Osteocyte (in vitro differentiated cells): ENCODE data around the gene BRDT. TPM values are rescaled to one million over a fixed set of nuclear protein-coding genes. Genes with fewer than 3 reads are reported as not detected.

Experiments
- DNase-seq: peaks from one replicate; pipeline ENCODE4 v3.0.0; 2021; ENCODE audit warnings: mixed read lengths; ENCODE audit not compliant: unreplicated experiment; ENCODE audit errors: extremely low spot score
- H3K27ac Mint-ChIP-seq: one replicate; pipeline ENCODE4 v1.8.0; 2021; ENCODE audit warnings: mild to moderate bottlenecking, mixed read lengths; ENCODE audit not compliant: unreplicated experiment
- H3K27me3 Mint-ChIP-seq: one replicate; pipeline ENCODE4 v1.8.0; 2021; ENCODE audit warnings: mixed read lengths; ENCODE audit not compliant: unreplicated experiment
- H3K36me3 Mint-ChIP-seq: one replicate; pipeline ENCODE4 v1.8.0; 2021; ENCODE audit warnings: mixed read lengths; ENCODE audit not compliant: unreplicated experiment
- H3K4me1 Mint-ChIP-seq: one replicate; pipeline ENCODE4 v1.8.0; 2021; ENCODE audit warnings: mixed read lengths; ENCODE audit not compliant: unreplicated experiment
- H3K4me3 Mint-ChIP-seq: one replicate; pipeline ENCODE4 v1.8.0; 2021; ENCODE audit warnings: mild to moderate bottlenecking, moderate library complexity, mixed read lengths; ENCODE audit not compliant: unreplicated experiment
- H3K9me3 Mint-ChIP-seq: one replicate; pipeline ENCODE4 v1.8.0; 2021; ENCODE audit warnings: mixed read lengths; ENCODE audit not compliant: unreplicated experiment
- total RNA-seq: library from RNA; stranded (reverse); gene quantifications from 2 replicates; pipeline ENCODE4 v1.2.1, GENCODE V29; 2021
- TF ChIP-seq, protein P1 (sequence below): fragments of 200-600 bp; sonication (generic); IDR thresholded peaks from 2 replicates; pipeline ENCODE4 v1.5.0; 2021; ENCODE audit warnings: antibody characterized with exemption, mild to moderate bottlenecking, moderate library complexity

BRDT gene
- total RNA-seq, 1 donor from 2014 or later, result not detected

DNA sequence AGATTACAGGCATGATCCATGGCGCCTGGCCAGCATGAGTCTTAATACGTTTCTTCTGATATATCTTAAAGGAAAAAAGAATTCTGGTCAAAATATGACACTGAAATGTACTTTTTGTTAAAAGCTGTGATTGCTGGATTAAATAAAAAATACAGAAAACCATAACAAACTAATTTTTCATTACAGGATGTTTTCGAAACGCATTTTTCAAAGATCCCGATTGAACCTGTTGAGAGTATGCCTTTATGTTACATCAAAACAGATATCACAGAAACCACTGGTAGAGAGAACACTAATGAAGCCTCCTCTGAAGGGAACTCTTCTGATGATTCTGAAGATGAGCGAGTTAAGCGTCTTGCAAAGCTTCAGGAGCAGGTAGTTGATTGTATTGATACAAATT lies 30.2 kb downstream of the BRDT start:
- no peak overlapping the region for H3K4me3 Mint-ChIP-seq
- peaks cover 31% of the 10 kb centered on the region for H3K27me3 Mint-ChIP-seq
- no peak for DNase-seq
- H3K27ac Mint-ChIP-seq, result no peak overlapping the region
- no peaks in the 10 kb centered on the region for H3K4me1 Mint-ChIP-seq
- H3K9me3 Mint-ChIP-seq, result no peaks in the 10 kb centered on the region
- TF ChIP-seq, protein P1, sequence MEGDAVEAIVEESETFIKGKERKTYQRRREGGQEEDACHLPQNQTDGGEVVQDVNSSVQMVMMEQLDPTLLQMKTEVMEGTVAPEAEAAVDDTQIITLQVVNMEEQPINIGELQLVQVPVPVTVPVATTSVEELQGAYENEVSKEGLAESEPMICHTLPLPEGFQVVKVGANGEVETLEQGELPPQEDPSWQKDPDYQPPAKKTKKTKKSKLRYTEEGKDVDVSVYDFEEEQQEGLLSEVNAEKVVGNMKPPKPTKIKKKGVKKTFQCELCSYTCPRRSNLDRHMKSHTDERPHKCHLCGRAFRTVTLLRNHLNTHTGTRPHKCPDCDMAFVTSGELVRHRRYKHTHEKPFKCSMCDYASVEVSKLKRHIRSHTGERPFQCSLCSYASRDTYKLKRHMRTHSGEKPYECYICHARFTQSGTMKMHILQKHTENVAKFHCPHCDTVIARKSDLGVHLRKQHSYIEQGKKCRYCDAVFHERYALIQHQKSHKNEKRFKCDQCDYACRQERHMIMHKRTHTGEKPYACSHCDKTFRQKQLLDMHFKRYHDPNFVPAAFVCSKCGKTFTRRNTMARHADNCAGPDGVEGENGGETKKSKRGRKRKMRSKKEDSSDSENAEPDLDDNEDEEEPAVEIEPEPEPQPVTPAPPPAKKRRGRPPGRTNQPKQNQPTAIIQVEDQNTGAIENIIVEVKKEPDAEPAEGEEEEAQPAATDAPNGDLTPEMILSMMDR, result no peak
- no peaks in the 10 kb centered on the region for H3K36me3 Mint-ChIP-seq

DNA sequence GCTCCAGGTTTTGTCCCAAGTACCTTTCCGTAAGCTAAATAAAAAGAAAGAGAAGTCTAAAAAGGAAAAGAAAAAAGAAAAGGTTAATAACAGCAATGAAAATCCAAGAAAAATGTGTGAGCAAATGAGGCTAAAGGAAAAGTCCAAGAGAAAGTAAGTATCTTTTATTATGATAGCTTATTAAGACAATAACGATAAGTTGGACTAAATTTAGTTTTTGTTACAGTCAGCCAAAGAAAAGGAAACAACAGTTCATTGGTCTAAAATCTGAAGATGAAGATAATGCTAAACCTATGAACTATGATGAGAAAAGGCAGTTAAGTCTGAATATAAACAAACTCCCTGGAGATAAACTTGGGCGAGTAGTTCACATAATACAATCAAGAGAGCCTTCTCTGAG lies 31.5 kb downstream of the BRDT start:
- Mint-ChIP-seq H3K27ac (no peak overlapping the region), H3K4me3 (no peak overlapping the region), H3K4me1 (no peaks in the 10 kb centered on the region), H3K36me3 (no peaks in the 10 kb centered on the region), H3K27me3 (peaks cover 27% of the 10 kb centered on the region), H3K9me3 (no peaks in the 10 kb centered on the region)
- TF ChIP-seq, protein P1, result no peak
- DNase-seq, result no peak

DNA sequence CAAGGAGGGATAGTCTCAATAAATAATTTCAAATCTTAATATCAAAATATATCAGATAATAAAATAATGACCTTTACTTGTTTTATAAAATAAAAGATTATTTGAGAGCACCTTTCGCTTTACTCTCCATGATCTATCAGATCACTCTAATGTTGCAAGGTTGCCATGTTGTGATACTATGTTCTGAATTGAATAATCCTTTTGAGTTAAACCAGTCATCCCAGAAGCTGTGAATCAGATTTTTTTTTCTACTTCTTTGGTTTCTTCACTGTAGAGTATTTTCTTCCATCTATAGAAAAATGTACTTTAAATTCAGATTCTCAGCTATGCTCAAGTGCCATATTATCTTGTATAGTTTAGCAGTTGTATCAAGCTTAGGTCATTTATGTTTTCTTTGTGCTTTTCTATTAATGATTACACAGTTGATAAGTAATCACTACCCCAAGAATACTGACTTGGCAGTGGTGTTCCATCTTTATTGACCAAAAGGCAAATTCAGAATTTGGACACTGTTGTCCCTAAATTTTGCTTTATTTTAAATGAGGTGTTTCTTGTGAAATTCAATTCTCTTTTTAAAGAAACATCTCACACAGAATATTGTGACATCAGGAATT lies 32.9 kb downstream of the BRDT start:
- Mint-ChIP-seq H3K9me3 (no peaks in the 10 kb centered on the region), H3K4me3 (no peak overlapping the region), H3K4me1 (no peaks in the 10 kb centered on the region), H3K27me3 (peaks cover 24% of the 10 kb centered on the region), H3K27ac (no peak overlapping the region), H3K36me3 (no peaks in the 10 kb centered on the region)
- DNase-seq, result no peak
- TF ChIP-seq, protein P1, result no peak

DNA sequence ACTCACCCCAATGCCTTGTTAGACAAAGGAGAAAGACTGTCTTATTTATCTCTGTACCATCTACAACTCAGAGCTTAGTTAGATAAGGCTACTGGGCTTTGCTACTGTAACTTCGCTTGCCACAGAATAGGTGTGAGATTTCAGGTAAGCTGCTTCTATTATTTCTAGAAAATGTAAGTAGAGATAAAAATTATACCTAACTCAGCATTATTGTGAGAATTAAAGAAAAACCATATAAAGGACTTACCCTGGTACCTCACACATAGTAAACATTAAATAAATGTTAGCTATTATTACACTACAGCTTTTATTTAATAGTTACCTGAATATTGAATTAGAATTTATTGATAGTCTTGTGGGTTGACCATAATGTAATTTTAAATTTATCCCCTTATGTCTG lies 44.1 kb downstream of the BRDT start:
- no peaks in the 10 kb centered on the region for H3K9me3 Mint-ChIP-seq
- no peaks in the 10 kb centered on the region for H3K4me1 Mint-ChIP-seq
- H3K36me3 Mint-ChIP-seq, result no peaks in the 10 kb centered on the region
- no peak for DNase-seq
- TF ChIP-seq, protein P1, result no peak
- H3K4me3 Mint-ChIP-seq, result no peak overlapping the region
- H3K27me3 Mint-ChIP-seq, result peaks cover 13% of the 10 kb centered on the region
- H3K27ac Mint-ChIP-seq, result no peak overlapping the region

DNA sequence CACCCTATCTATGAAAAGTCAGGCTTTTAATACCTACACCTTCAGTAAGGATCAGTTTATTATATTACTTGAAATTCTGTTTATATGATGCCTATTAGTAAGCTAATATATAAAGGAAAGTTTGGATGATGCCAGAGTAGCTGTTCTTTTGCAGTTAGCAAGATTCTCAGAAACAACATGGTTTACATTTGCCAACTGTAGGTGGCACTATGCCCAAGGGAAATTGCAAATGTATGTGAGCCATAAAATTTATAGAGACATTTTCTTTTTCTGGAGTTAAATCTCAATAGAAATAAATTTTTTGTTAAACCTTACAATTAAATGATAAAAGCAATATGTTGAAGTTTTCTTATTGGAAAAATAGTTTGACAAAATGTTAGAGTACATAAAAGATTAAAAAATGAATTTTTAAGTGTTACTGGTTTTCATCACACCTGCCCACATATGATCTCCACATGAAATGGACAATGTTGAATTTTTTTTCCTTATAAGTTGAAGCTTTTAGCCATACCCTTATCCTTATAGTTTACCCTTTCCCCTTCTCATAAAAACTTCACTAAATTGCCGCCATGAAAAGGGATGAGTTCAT lies 48.5 kb downstream of the BRDT start:
- Mint-ChIP-seq H3K27me3 (peaks cover 34% of the 10 kb centered on the region), H3K27ac (no peak overlapping the region), H3K9me3 (no peaks in the 10 kb centered on the region), H3K36me3 (no peaks in the 10 kb centered on the region), H3K4me3 (no peak overlapping the region), H3K4me1 (no peaks in the 10 kb centered on the region)
- TF ChIP-seq, protein P1, result peak; percentile 73
- no peak for DNase-seq
